Mesendoderm (in vitro differentiated cells): ENCODE data around the gene SPON1.

Source experiments
- DNase-seq: peaks from one replicate; pipeline ENCODE4 v3.0.0; 2013
- H2AK5ac ChIP-seq: 2 replicates; pipeline ENCODE4 v1.6.1; 2013; ENCODE audit warnings: low read length, inconsistent platforms
- H2BK120ac ChIP-seq: 2 replicates; pipeline ENCODE4 v1.6.1; 2013; ENCODE audit warnings: low read depth, mild to moderate bottlenecking, low read length, moderate library complexity, mixed read lengths
- H2BK15ac ChIP-seq: replicated peaks from 2 replicates; pipeline ENCODE4 v1.6.1; 2013; ENCODE audit warnings: low read depth, mild to moderate bottlenecking, moderate library complexity
- H2BK5ac ChIP-seq: 2 replicates; pipeline ENCODE4 v1.6.1; 2013; ENCODE audit warnings: low read length, inconsistent platforms
- H3K18ac ChIP-seq: 2 replicates; pipeline ENCODE4 v1.6.1; 2013; ENCODE audit warnings: mild to moderate bottlenecking, low read length, mixed read lengths
- H3K23ac ChIP-seq: one replicate; pipeline ENCODE4 v1.6.1; 2013; ENCODE audit warnings: low read length
- H3K27ac ChIP-seq: 2 replicates; pipeline ENCODE4 v1.5.1; 2013; ENCODE audit warnings: low read depth, mild to moderate bottlenecking, inconsistent platforms, low read length, moderate library complexity
- H3K27me3 ChIP-seq: 2 replicates; pipeline ENCODE4 v1.6.1; 2013; ENCODE audit warnings: low read length, control low read depth, mild to moderate bottlenecking, inconsistent platforms; ENCODE audit not compliant: insufficient read depth, poor library complexity
- H3K36me3 ChIP-seq: 2 replicates; pipeline ENCODE4 v1.6.1; 2013; ENCODE audit warnings: low read length, inconsistent platforms; ENCODE audit not compliant: control insufficient read depth, insufficient read depth
- H3K4ac ChIP-seq: one replicate; pipeline ENCODE4 v1.6.1; 2013; ENCODE audit warnings: low read depth, mild to moderate bottlenecking, low read length, moderate library complexity
- H3K4me1 ChIP-seq: 2 replicates; pipeline ENCODE4 v1.6.1; 2013; ENCODE audit warnings: low read depth, low read length, inconsistent platforms; ENCODE audit not compliant: control insufficient read depth
- H3K4me2 ChIP-seq: 2 replicates; pipeline ENCODE4 v1.6.1; 2013; ENCODE audit warnings: low read length
- H3K4me3 ChIP-seq: 2 replicates; pipeline ENCODE4 v1.5.1; 2013; ENCODE audit warnings: mild to moderate bottlenecking, low read length
- H3K56ac ChIP-seq: one replicate; pipeline ENCODE4 v1.6.1; 2013; ENCODE audit warnings: low read length
- H3K79me1 ChIP-seq: 2 replicates; pipeline ENCODE4 v1.6.1; 2013; ENCODE audit warnings: low read length, inconsistent platforms
- H3K79me2 ChIP-seq: 2 replicates; pipeline ENCODE4 v1.6.1; 2013; ENCODE audit warnings: mild to moderate bottlenecking, low read length; ENCODE audit not compliant: control insufficient read depth, insufficient read depth
- H3K9ac ChIP-seq: 2 replicates; pipeline ENCODE4 v1.6.1; 2013; ENCODE audit warnings: low read length, inconsistent platforms
- H4K5ac ChIP-seq: one replicate; pipeline ENCODE4 v1.6.1; 2013; ENCODE audit warnings: low read length
- H4K8ac ChIP-seq: one replicate; pipeline ENCODE4 v1.6.1; 2013; ENCODE audit warnings: low read depth, mild to moderate bottlenecking, control low read depth, low read length, moderate library complexity
- WGBS: extraction: QIAGEN DNeasy Blood & Tissue Kit; methylation state at CpG from one replicate; pipeline ENCODE4 v1.1.7; 2013; ENCODE audit warnings: low lambda C conversion rate, missing lambda C conversion rate; ENCODE audit not compliant: insufficient coverage; ENCODE audit errors: extremely low coverage; 5-methylcytosine and 5-hydroxymethylcytosine counted together

SPON1 gene

DNA sequence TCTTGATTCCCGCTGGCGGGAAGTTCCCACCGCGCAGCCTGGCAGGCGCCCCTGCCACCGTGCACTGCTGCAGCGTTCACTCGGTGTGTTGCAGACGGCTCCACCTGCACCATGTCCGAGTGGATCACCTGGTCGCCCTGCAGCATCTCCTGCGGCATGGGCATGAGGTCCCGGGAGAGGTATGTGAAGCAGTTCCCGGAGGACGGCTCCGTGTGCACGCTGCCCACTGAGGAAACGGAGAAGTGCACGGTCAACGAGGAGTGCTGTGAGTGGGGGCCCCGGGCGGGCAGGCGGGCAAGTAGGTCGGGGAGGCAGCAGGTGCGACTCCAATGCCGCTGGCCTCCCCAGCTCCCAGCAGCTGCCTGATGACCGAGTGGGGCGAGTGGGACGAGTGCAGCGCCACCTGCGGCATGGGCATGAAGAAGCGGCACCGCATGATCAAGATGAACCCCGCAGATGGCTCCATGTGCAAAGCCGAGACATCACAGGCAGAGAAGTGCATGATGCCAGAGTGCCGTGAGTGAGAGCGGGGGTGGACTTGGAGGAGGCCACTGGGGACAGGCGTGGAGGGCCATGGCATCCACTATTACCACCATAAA lies 296.8 kb downstream of the SPON1 start:
- DNase-seq, result no peak
- Histone ChIP-seq H3K79me1 (no peaks in the 10 kb centered on the region), H3K56ac (no peak overlapping the region), H3K9ac (no peak overlapping the region), H4K8ac (no peak overlapping the region), H2BK120ac (no peak overlapping the region), H2AK5ac (no peak overlapping the region), H3K4ac (no peak overlapping the region), H3K36me3 (no peaks in the 10 kb centered on the region), H3K4me1 (no peaks in the 10 kb centered on the region), H4K5ac (no peak overlapping the region), H3K4me2 (no peak overlapping the region), H3K27ac (no peak overlapping the region), H3K79me2 (no peaks in the 10 kb centered on the region), H3K23ac (no peak overlapping the region), H2BK5ac (no peak overlapping the region), H2BK15ac (no peak overlapping the region), H3K18ac (no peak overlapping the region), H3K27me3 (no peaks in the 10 kb centered on the region), H3K4me3 (no peak overlapping the region)
- WGBS, result no CpG with 5 or more reads among the region's 38 CpGs

DNA sequence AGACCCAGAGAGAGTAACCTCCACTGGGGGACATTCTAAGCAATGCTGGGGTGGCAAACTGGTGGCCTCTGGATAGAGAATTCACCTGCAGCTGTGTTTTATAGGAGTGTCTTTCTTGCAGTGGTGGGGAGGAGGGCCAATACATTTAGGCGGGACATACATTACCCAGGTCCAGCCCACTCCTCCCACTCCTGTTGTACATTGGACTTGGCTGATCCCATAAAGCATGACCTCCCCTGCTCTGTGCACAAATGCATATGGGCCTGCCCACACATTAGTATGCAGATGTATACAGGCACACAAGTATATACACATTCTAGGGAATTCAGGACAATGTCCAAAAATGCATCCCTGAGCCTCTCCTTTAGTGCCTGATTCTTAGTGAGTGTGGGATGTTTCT lies 297.4 kb downstream of the SPON1 start:
- no peak overlapping the region for H3K4ac ChIP-seq
- H3K56ac ChIP-seq, result no peak overlapping the region
- H2BK120ac ChIP-seq, result no peak overlapping the region

DNA sequence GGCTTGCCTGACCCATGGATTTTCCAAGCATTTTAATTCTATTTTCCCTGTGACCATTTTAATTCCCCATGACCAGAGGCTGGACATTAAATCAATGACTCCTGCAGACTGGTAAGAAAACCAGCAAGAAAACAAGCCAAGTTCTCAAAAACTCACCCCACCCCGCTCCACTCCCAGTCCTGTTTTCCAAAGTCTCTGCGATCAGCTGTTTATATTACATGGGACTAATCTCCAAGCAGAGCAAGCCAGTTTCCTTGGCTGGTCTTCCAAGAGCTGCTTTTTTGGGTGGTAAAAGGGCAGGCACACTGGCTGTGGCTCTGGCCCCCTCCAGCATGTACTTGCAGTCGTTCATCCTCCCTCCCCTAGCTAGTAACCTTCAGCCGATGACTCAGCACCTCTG lies 298.5 kb downstream of the SPON1 start:
- Histone ChIP-seq H3K27me3 (no peaks in the 10 kb centered on the region), H3K36me3 (no peaks in the 10 kb centered on the region), H3K79me1 (no peaks in the 10 kb centered on the region), H2BK15ac (no peak overlapping the region), H3K56ac (no peak overlapping the region), H4K8ac (no peak overlapping the region), H2BK5ac (no peak overlapping the region), H2BK120ac (no peak overlapping the region), H3K4me2 (no peak overlapping the region), H3K27ac (no peak overlapping the region), H3K9ac (no peak overlapping the region), H3K18ac (no peak overlapping the region), H3K4me3 (no peak overlapping the region), H4K5ac (no peak overlapping the region), H3K23ac (no peak overlapping the region), H2AK5ac (no peak overlapping the region), H3K4ac (no peak overlapping the region), H3K79me2 (no peaks in the 10 kb centered on the region), H3K4me1 (no peaks in the 10 kb centered on the region)
- no CpG with 5 or more reads among the region's 4 CpGs for WGBS
- no peak for DNase-seq

More for the DNA sequence above, 297.4 kb downstream of the SPON1 start:
- WGBS, result no CpG with 5 or more reads among the region's 1 CpG
- H3K36me3 ChIP-seq, result no peaks in the 10 kb centered on the region
- no peaks in the 10 kb centered on the region for H3K79me1 ChIP-seq
- no peak for DNase-seq
- no peak overlapping the region for H4K5ac ChIP-seq
- no peaks in the 10 kb centered on the region for H3K4me1 ChIP-seq
- no peak overlapping the region for H3K27ac ChIP-seq
- no peak overlapping the region for H3K4me3 ChIP-seq
- H2AK5ac ChIP-seq, result no peak overlapping the region
- H4K8ac ChIP-seq, result no peak overlapping the region
- H3K9ac ChIP-seq, result no peak overlapping the region
- H3K23ac ChIP-seq, result no peak overlapping the region
- H3K18ac ChIP-seq, result no peak overlapping the region
- H2BK15ac ChIP-seq, result no peak overlapping the region
- H3K79me2 ChIP-seq, result no peaks in the 10 kb centered on the region
- no peak overlapping the region for H2BK5ac ChIP-seq
- H3K27me3 ChIP-seq, result no peaks in the 10 kb centered on the region
- no peak overlapping the region for H3K4me2 ChIP-seq

DNA sequence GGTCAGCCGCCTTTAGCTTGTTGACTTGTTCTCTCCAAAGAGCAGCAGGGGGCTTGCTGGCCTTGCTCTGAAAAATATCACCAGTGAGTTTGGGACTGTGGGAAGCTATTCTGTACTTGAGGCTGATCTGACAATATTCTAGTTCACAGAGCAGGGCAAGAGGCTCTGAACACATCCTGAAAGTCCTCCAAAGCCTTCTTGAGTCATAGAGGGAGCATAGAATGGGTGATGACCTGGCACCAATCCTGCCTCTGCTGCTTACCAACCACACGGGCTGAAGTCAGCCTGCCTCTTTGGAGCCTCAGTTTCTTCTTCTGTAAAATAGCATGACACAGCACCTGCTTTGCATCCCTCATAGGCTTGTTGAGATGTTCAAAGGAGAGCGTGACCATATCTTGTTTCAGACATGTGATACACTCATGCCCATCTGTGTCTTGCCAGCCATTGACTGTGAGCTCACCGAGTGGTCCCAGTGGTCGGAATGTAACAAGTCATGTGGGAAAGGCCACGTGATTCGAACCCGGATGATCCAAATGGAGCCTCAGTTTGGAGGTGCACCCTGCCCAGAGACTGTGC lies 299.8 kb downstream of the SPON1 start:
- Histone ChIP-seq H3K79me2 (no peaks in the 10 kb centered on the region), H3K79me1 (no peaks in the 10 kb centered on the region), H2BK5ac (no peak overlapping the region), H3K4me3 (no peak overlapping the region), H3K4ac (no peak overlapping the region), H3K23ac (no peak overlapping the region), H3K56ac (no peak overlapping the region), H2BK15ac (no peak overlapping the region), H2BK120ac (no peak overlapping the region), H3K27ac (no peak overlapping the region), H4K8ac (no peak overlapping the region), H2AK5ac (no peak overlapping the region), H3K9ac (no peak overlapping the region), H4K5ac (no peak overlapping the region), H3K36me3 (no peaks in the 10 kb centered on the region), H3K27me3 (no peaks in the 10 kb centered on the region), H3K4me1 (no peaks in the 10 kb centered on the region), H3K18ac (no peak overlapping the region), H3K4me2 (no peak overlapping the region)
- DNase-seq, result no peak
- no CpG with 5 or more reads among the region's 8 CpGs for WGBS

DNA sequence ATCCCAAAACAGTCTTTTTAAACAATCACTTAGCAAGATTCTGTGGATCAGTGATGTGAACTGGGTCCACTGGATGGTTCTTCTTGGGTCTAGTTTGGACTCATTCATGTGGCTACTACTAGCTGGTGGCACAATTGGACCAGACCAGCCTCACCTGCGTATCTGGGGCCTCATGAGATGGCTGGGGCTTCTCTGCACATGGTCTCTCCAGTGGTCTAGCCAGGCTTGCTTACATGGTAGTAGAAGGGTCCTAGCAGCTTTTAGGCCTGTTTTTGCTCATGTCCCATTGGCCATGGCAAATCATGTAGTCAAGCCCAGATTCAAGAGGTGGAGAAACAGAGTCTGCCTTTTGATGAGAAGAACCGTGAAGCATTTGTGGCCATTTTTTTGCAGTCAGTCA lies 302.4 kb downstream of the SPON1 start:
- no peaks in the 10 kb centered on the region for H3K27me3 ChIP-seq
- H3K18ac ChIP-seq, result no peak overlapping the region
- H3K23ac ChIP-seq, result no peak overlapping the region
- WGBS, result no CpG with 5 or more reads among the region's 2 CpGs
- H3K36me3 ChIP-seq, result no peaks in the 10 kb centered on the region
- H2AK5ac ChIP-seq, result no peak overlapping the region
- no peak overlapping the region for H4K5ac ChIP-seq
- DNase-seq, result no peak
- no peak overlapping the region for H2BK15ac ChIP-seq
- H3K4me3 ChIP-seq, result no peak overlapping the region
- H3K79me1 ChIP-seq, result no peaks in the 10 kb centered on the region
- H3K4me2 ChIP-seq, result no peak overlapping the region
- no peaks in the 10 kb centered on the region for H3K4me1 ChIP-seq
- H3K79me2 ChIP-seq, result no peaks in the 10 kb centered on the region
- H3K9ac ChIP-seq, result no peak overlapping the region
- no peak overlapping the region for H3K56ac ChIP-seq
- no peak overlapping the region for H2BK120ac ChIP-seq
- H3K27ac ChIP-seq, result no peak overlapping the region
- no peak overlapping the region for H4K8ac ChIP-seq
- H3K4ac ChIP-seq, result no peak overlapping the region
- no peak overlapping the region for H2BK5ac ChIP-seq

DNA sequence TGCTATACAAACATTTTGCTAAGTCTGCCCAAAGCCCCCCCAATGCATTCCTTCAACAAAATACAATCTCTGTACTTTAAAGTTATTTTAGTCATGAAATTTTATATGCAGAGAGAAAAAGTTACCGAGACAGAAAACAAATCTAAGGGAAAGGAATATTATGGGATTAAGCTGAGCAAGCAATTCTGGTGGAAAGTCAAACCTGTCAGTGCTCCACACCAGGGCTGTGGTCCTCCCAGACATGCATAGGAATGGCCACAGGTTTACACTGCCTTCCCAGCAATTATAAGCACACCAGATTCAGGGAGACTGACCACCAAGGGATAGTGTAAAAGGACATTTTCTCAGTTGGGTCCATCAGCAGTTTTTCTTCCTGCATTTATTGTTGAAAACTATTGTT lies 304.1 kb downstream of the SPON1 start:
- H2AK5ac ChIP-seq, result no peak overlapping the region
- H3K9ac ChIP-seq, result no peak overlapping the region
- H4K5ac ChIP-seq, result no peak overlapping the region
- no peaks in the 10 kb centered on the region for H3K4me1 ChIP-seq
- H3K79me1 ChIP-seq, result no peaks in the 10 kb centered on the region
- no peak overlapping the region for H2BK120ac ChIP-seq
- H3K4me2 ChIP-seq, result no peak overlapping the region
- DNase-seq, result no peak
- no peak overlapping the region for H3K18ac ChIP-seq
- H3K27ac ChIP-seq, result no peak overlapping the region
- no peak overlapping the region for H3K23ac ChIP-seq
- no peak overlapping the region for H3K56ac ChIP-seq
- H3K4ac ChIP-seq, result no peak overlapping the region
- no peaks in the 10 kb centered on the region for H3K79me2 ChIP-seq
- H2BK5ac ChIP-seq, result no peak overlapping the region
- no peaks in the 10 kb centered on the region for H3K36me3 ChIP-seq
- no peaks in the 10 kb centered on the region for H3K27me3 ChIP-seq
- no peak overlapping the region for H2BK15ac ChIP-seq
- H4K8ac ChIP-seq, result no peak overlapping the region
- H3K4me3 ChIP-seq, result no peak overlapping the region
- no CpG with 5 or more reads among the region's 1 CpG for WGBS
